ENCODE measurements around the gene SEMA4D.

DNA sequence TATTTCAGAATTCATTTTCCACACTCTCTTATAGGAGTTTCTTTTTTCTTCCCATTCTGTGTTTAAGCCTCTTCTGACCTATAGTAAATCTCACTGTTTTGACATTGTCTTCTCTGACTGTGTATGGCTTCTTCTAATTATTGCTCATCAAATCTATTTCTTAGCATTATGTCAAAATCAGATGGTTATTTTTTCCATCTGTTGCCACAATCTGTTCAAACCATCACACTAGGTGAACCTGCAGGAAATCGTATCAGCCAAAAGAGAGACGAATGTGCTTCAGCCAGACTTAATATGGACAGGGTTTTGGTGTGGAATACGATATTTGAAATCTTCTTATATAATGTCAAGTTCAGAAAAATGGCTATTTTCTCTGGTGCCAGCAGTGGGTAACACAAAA lies 15.9 kb upstream of the SEMA4D start:
- no peak for TF ChIP-seq POLR2A (IDR thresholded peaks at IDR 0.05)
- TF ChIP-seq CTCF (IDR thresholded peaks at IDR 0.05), result no peak

All from prostate gland (tissue), 2 donors.